ENCODE measurements around the gene AIP. TPM values are rescaled to one million over a fixed set of nuclear protein-coding genes. Genes with fewer than 3 reads are reported as not detected.

Gene AIP
- total and polyA plus RNA-seq, 9 of the 15 experiments (the other 6 are each of a cell fraction or from before 2014, with no cell fraction given) = 5.2 to 92.5 (median 52.7) TPM

DNA sequence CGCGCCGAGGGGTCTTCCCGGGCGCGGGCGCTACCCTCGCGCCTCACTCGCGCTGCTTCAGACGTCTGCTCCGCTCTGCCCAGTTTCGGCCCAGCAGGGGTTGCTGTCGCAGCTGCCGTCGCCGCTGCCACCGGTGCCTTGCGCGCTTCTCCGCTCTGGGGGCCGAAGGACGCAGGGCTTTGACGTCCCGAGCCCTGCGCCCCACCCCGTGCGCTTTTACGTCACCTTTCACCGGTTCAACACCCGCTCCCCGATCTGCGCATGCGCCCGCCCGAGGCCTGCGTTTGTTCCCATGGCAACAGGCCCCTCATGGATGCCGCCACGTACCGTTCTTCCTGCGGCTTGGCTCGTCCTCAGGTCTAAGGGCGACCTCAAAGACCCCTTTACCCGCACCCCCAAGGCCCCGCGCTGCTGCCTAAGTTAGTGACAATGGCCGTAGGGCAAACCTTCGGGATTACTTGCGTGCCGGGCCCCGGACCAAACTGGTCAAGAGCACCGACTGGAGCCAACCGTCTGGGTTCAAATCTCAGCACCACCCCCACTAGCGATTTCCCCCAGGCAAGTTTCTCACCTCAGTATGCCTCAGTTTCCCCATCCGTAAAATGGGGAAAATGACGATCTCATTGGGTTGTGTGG, 25.8 kb downstream of the AIP start (continued):
- TF ChIP-seq, protein P1, sequence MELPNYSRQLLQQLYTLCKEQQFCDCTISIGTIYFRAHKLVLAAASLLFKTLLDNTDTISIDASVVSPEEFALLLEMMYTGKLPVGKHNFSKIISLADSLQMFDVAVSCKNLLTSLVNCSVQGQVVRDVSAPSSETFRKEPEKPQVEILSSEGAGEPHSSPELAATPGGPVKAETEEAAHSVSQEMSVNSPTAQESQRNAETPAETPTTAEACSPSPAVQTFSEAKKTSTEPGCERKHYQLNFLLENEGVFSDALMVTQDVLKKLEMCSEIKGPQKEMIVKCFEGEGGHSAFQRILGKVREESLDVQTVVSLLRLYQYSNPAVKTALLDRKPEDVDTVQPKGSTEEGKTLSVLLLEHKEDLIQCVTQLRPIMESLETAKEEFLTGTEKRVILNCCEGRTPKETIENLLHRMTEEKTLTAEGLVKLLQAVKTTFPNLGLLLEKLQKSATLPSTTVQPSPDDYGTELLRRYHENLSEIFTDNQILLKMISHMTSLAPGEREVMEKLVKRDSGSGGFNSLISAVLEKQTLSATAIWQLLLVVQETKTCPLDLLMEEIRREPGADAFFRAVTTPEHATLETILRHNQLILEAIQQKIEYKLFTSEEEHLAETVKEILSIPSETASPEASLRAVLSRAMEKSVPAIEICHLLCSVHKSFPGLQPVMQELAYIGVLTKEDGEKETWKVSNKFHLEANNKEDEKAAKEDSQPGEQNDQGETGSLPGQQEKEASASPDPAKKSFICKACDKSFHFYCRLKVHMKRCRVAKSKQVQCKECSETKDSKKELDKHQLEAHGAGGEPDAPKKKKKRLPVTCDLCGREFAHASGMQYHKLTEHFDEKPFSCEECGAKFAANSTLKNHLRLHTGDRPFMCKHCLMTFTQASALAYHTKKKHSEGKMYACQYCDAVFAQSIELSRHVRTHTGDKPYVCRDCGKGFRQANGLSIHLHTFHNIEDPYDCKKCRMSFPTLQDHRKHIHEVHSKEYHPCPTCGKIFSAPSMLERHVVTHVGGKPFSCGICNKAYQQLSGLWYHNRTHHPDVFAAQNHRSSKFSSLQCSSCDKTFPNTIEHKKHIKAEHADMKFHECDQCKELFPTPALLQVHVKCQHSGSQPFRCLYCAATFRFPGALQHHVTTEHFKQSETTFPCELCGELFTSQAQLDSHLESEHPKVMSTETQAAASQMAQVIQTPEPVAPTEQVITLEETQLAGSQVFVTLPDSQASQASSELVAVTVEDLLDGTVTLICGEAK (IDR thresholded peaks at IDR 0.05) = no peak
- TF ChIP-seq, protein P1 (CRISPR knock-in tag; IDR thresholded peaks at IDR 0.05) = no peak
- peak; percentile 65 for TF ChIP-seq POLR2B (IDR thresholded peaks at IDR 0.05; ENCODE audit: low read depth, partially characterized antibody)
- no peak for TF ChIP-seq CBX3 (IDR thresholded peaks at IDR 0.05; ENCODE audit: borderline replicate concordance in 1 of 2, low read length in 2 of 2)
- TF ChIP-seq, protein P2, sequence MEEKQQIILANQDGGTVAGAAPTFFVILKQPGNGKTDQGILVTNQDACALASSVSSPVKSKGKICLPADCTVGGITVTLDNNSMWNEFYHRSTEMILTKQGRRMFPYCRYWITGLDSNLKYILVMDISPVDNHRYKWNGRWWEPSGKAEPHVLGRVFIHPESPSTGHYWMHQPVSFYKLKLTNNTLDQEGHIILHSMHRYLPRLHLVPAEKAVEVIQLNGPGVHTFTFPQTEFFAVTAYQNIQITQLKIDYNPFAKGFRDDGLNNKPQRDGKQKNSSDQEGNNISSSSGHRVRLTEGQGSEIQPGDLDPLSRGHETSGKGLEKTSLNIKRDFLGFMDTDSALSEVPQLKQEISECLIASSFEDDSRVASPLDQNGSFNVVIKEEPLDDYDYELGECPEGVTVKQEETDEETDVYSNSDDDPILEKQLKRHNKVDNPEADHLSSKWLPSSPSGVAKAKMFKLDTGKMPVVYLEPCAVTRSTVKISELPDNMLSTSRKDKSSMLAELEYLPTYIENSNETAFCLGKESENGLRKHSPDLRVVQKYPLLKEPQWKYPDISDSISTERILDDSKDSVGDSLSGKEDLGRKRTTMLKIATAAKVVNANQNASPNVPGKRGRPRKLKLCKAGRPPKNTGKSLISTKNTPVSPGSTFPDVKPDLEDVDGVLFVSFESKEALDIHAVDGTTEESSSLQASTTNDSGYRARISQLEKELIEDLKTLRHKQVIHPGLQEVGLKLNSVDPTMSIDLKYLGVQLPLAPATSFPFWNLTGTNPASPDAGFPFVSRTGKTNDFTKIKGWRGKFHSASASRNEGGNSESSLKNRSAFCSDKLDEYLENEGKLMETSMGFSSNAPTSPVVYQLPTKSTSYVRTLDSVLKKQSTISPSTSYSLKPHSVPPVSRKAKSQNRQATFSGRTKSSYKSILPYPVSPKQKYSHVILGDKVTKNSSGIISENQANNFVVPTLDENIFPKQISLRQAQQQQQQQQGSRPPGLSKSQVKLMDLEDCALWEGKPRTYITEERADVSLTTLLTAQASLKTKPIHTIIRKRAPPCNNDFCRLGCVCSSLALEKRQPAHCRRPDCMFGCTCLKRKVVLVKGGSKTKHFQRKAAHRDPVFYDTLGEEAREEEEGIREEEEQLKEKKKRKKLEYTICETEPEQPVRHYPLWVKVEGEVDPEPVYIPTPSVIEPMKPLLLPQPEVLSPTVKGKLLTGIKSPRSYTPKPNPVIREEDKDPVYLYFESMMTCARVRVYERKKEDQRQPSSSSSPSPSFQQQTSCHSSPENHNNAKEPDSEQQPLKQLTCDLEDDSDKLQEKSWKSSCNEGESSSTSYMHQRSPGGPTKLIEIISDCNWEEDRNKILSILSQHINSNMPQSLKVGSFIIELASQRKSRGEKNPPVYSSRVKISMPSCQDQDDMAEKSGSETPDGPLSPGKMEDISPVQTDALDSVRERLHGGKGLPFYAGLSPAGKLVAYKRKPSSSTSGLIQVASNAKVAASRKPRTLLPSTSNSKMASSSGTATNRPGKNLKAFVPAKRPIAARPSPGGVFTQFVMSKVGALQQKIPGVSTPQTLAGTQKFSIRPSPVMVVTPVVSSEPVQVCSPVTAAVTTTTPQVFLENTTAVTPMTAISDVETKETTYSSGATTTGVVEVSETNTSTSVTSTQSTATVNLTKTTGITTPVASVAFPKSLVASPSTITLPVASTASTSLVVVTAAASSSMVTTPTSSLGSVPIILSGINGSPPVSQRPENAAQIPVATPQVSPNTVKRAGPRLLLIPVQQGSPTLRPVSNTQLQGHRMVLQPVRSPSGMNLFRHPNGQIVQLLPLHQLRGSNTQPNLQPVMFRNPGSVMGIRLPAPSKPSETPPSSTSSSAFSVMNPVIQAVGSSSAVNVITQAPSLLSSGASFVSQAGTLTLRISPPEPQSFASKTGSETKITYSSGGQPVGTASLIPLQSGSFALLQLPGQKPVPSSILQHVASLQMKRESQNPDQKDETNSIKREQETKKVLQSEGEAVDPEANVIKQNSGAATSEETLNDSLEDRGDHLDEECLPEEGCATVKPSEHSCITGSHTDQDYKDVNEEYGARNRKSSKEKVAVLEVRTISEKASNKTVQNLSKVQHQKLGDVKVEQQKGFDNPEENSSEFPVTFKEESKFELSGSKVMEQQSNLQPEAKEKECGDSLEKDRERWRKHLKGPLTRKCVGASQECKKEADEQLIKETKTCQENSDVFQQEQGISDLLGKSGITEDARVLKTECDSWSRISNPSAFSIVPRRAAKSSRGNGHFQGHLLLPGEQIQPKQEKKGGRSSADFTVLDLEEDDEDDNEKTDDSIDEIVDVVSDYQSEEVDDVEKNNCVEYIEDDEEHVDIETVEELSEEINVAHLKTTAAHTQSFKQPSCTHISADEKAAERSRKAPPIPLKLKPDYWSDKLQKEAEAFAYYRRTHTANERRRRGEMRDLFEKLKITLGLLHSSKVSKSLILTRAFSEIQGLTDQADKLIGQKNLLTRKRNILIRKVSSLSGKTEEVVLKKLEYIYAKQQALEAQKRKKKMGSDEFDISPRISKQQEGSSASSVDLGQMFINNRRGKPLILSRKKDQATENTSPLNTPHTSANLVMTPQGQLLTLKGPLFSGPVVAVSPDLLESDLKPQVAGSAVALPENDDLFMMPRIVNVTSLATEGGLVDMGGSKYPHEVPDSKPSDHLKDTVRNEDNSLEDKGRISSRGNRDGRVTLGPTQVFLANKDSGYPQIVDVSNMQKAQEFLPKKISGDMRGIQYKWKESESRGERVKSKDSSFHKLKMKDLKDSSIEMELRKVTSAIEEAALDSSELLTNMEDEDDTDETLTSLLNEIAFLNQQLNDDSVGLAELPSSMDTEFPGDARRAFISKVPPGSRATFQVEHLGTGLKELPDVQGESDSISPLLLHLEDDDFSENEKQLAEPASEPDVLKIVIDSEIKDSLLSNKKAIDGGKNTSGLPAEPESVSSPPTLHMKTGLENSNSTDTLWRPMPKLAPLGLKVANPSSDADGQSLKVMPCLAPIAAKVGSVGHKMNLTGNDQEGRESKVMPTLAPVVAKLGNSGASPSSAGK (IDR thresholded peaks at IDR 0.05) = no peak
- no peak for TF ChIP-seq HNRNPL (IDR thresholded peaks at IDR 0.05; ENCODE audit: low read depth, low read length)
- TF ChIP-seq ZNF561 (CRISPR knock-in tag; conservative IDR thresholded peaks at IDR 0.05) = no peak

All from K562 (cell line).